T1000 (cell line): ENCODE data around the gene RAD51B.
"Not testable (repeated sequence)": the region's sequence is repeated elsewhere in the genome, so short reads cannot be mapped to it uniquely, and the experiment has no call there.

Experiments used
- DNase-seq: peaks from one replicate; lab custom pipeline; 2025; ENCODE audit warnings: mixed read lengths; lab: John Stamatoyannopoulos, UW

RAD51B gene

GRCh38 chr14:68655911-68656316 lies 836.3 kb downstream of the RAD51B start:
- no peak for DNase-seq

DNA sequence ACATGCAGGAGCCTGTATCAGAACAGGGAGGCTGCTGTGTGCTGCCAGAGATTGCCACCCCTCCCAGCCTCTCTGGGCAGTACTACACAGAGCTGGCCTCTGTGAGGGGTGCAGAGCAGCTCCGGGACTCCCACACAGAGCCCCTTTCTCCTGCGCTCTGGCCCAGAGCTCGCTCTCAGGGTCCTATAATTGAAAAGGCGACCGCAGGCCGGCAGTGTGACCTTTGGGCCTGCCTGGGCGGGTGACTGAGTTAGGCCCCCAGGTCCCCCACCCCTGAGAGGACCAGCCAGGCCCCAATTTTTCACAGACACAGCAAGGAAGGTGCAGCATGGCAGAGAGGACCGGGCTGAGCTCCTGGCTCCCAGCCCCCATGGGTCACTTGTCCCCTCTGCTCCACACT lies 836.9 kb downstream of the RAD51B start:
- no peak for DNase-seq

DNA sequence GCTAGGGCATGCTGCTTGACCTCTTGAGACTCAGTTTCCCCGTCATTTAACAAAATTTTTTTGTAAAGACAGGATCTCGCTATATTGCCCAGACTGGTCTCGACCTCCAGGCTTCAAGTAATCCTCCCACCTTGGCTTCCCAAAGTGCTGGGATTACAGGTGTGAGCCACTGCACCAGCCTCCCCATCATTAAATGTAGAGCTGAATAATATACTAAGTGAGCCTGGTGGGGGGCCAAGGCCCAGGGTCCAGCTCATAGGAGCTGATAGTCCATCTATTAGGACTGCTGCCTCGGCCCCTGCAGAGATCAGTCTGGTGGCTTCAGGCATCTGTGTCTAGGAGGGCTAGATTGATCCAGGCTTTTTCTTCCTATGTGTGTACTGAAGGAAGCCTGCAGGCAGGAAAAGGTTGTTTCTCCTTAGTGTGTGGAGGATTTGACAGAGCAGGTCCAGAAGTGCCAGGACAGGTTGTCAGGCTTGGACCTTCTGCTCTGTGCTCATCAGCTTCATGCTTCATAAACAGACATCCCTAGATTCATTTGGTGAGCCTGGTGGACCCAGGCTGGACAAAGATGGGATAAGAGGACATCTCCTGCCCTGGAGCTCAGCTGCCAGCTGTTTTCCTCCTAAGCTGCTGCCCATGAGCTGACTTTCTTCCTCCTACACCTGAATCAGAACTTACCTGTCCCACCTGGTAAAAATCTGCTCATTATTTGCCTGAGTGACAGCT lies 837.9 kb downstream of the RAD51B start:
- no peak for DNase-seq

GRCh38 chr14:68658029-68658509 lies 838.5 kb downstream of the RAD51B start:
- no peak for DNase-seq

- no peak for DNase-seq
Measured at GRCh38 chr14:68658943-68659931, 839.7 kb downstream of the RAD51B start.

- no peak for DNase-seq
Measured at GRCh38 chr14:68660495-68660894, 840.9 kb downstream of the RAD51B start.

DNA sequence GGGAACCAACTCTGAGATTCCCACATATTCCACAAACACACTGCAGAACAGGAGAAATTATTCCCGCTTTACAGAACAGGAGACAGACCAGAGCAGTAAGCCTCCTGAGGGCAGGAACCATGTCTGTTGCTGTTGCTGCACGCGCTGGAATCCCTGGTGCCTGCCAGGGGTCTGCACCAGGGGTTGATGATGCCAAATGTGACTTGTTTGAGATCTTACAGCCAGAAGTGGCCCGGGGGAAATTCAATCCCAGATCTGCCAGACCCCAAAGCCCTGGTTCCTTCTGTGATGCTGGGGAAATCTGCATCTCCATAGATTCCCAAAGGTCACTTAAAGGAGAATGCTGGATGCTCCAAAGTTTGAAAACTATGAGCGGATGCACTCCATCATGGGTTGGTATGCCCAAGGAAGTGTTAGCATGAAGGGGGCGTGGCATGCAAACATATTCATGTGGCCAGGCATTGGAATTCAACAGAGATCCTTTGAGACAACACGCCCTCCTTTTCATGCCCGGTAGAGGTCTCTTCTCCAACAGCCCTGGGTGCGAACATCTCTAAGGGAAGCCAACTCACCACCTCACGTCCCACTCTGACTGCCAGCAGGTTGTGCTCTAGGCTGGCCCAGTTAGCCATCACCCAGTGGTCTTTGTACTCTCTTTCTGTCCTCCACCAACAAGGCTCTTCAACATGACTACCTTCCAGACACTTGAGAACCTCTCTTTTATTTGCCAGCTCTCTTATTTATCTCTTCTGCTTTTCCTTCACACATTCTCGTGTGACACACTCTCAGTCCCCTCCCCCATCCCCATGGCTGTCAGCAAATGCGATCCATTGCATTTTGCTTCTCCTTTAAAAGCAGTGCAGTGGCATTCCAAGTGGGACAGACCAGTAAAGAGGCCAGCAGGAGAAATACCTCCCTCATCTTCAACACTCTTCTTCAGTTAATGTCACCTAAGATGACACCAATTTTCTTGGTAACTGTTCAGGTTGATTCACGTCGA lies 841.9 kb downstream of the RAD51B start:
- DNase-seq, result no peak

GRCh38 chr14:68662392-68662791 lies 842.8 kb downstream of the RAD51B start:
- no peak for DNase-seq

DNA sequence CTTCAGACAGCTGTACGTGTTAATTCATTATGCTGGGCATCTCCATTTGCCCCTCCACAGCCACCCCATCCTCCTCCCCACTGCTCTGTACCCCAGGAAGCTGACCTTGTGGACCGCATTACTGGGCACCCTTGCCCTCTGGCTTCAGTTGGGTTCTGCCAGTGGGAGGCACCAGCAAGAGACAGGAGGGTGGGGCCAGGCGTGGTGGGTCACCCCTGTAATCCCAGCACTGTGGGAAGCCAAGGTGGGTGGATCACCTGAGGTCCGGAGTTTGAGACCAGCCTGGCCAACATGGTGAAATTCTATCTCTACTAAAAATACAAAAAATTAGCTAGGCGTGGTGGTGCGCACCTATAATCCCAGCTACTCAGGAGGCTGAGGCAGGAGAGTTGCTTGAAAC lies 843.2 kb downstream of the RAD51B start:
- not testable (repeated sequence) for DNase-seq

DNA sequence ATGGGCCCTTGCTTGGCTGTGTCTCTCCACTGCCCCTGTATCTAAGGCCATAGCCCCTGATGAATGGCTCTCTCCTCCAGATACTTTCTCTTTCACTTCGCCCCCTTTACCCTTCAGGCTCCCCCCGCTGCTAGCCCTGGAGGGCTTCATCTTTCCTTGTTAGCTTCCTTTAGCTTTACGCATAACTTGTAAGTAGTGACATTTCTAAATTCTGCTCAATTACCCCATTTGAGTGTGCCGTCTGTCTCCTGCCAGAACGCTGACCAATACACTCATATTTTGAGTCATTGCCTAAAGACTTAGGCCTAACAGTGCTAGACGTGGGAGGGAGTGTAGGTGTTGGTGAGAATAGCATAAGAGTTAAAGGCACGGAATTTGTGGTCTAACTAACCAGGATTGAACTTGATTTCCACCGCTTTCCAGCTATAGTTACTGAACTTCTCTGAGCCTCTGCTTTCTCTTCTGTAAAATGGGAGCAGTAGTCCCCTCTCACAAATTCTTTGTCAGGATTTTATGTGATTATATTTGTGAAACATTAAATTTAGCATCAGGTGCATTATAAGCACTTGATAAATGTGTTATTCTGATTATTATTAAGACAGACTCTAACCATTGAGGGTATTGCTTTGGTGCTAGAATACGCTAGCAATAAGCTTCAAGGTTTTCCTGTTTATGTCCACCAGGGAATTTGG lies 844.0 kb downstream of the RAD51B start:
- no peak for DNase-seq

- DNase-seq, result no peak
Measured at GRCh38 chr14:68664225-68664681, 844.7 kb downstream of the RAD51B start.

GRCh38 chr14:68665131-68665530 lies 845.6 kb downstream of the RAD51B start:
- no peak for DNase-seq

GRCh38 chr14:68665792-68666204 lies 846.2 kb downstream of the RAD51B start:
- no peak for DNase-seq

- DNase-seq, result no peak
Measured at GRCh38 chr14:68666236-68666635, 846.7 kb downstream of the RAD51B start.

GRCh38 chr14:68666899-68667298 lies 847.3 kb downstream of the RAD51B start:
- DNase-seq, result no peak

DNA sequence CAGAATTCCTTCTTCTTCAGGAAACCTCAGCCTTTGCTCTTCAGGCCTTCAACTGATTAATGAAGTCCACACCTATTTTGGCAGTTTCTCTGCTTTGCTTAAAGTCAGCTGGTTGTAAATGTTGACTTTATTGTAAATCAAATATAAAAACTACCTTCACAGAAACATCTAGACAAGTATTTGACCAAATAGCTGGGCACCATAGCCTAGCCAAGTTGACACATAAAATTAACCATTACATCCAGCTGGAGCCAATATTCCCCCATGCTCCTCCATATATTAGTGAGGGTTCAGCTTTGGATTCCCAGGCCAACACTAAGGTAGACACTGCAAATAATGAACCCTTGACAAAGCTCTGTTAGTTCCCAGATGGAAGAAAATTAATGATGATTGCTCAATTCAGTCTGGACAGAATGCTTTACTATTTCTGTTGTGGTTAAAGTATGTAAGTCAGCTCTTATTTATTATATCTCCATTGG lies 847.8 kb downstream of the RAD51B start:
- DNase-seq, result no peak

GRCh38 chr14:68668028-68668427 lies 848.4 kb downstream of the RAD51B start:
- no peak for DNase-seq

DNA sequence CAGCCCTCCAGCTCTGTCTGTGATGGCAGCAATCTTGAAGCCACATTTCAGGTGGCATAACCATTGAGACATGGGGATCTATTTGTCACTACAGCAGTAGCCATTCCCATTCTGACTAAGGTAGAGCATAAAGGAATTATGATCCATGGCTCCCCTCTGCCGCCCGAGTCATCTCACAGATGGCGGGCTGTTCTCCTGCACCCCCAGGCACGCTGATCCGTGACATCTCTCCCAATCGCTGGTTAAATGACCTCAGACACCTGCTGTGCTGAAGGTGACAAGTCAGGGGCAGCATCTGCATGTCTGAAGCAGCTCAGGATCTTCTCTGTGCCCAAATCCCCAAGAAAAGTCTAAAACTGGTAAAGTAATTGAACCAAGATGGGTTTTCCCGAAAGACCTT lies 849.0 kb downstream of the RAD51B start:
- no peak for DNase-seq

DNA sequence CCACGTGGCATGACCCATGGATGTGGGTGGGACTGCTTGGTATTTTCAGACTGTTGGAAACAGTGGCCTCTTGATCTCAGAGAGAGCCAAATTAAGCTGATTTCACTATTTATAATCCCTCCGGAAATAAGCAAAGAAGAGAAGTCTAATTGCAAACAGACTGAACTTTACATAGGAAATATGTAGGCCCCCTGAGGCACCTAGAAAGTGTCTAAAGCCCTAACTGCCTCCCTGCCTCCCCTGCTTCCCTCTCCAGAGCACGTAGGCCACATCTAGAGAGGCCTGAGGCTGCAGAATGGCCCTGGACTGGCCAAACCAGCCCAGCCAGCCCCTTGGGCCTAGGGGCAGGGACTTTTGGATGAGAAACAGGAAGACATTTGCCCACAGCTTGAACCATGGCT lies 849.5 kb downstream of the RAD51B start:
- DNase-seq, result no peak

- DNase-seq, result no peak
Measured at GRCh38 chr14:68669603-68670358, 850.2 kb downstream of the RAD51B start.
